Stimulated activated CD8-positive, alpha-beta memory T cell treated with anti-CD3 and anti-CD28 coated beads, Interleukin-7, amount 100 ng/mL, for 48 hours (primary cell): ENCODE results near the gene SLC8A1.

Experiments used
- DNase-seq, 2 donors: peaks; one replicate each; pipeline ENCODE4 v3.0.0-alpha.2; 2020; ENCODE audit warnings: low read depth in 1 of 2; ENCODE audit errors: extremely low read depth in 1 of 2

SLC8A1 gene

DNA sequence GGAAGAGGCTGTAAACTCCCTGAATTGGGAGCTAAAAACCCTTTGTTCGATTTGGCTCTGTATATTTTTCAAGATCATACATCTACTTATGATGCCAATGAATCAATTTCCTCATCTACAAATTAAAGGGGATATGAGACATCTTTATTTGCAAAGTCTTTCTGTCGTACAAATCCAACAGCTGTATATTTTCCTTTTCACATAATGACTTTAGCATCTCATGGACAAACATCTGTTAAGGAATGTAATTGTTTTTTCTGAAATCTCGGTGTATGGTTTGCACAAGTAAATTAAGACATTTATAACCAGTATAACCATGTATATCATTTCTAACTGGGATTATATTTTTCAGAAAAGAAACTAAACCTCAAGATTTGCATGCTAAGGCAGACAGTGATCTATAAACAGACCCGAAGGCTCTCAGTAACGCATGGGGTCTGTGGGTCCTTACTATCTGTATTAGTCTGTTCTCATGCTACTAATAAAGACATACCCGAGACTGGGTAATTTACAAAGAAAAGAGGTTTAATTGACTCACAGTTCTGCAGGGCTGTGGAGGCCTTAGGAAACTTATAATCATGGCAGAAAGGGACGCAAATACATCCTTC is 130.8 kb downstream of the SLC8A1 start:
- DNase-seq: no peak

GRCh38 chr2:40318921-40319320 is 133.0 kb downstream of the SLC8A1 start:
- DNase-seq: no peak

GRCh38 chr2:40317761-40318160 is 134.1 kb downstream of the SLC8A1 start:
- no peak for DNase-seq

- no peak for DNase-seq
These were observed 134.8 kb downstream of the SLC8A1 start for GRCh38 chr2:40317046-40317445.

GRCh38 chr2:40316620-40317019 is 135.3 kb downstream of the SLC8A1 start:
- DNase-seq: no peak

DNA sequence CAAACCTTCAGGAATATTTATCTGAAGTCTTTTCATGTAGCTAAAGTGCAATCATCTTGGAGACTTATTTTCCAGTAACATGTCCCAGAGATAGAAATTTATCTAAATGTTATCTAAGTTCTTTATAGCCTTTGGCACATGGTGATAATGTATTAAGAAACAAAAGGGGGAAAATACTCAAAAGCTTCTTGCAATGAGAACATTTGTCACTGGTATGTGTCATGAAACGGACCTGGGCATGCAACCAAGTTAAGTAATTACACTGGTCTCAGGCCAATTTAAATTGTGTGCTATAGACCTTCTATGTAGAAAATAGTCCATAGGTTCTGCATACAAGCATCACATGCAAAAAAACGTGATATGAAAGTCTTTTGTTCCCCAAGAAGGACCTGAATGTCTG is 136.2 kb downstream of the SLC8A1 start:
- DNase-seq: no peak

GRCh38 chr2:40311026-40311425 is 140.9 kb downstream of the SLC8A1 start:
- no peak for DNase-seq

GRCh38 chr2:40310303-40310702 is 141.6 kb downstream of the SLC8A1 start:
- DNase-seq: no peak

DNA sequence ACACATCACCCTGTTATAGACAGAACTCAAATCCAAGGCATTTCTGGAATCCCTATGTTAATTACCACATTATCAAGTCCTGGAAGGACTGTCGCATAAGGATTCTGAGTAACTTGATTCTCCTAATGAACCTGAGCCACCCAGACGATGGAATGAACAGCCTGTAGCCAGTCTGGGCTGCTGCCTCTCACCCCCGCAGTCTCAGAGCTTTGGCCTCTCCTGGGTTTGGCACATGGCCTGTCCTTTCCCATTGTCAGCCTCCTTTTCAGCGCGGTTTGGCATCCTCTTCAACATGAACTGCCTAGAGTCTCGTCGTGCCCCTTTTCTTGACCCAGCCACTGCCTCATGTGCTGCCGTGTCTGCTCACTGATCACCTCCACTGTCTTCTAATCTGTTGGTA is 147.6 kb downstream of the SLC8A1 start:
- no peak for DNase-seq

- DNase-seq: no peak
These were observed 148.1 kb downstream of the SLC8A1 start for GRCh38 chr2:40303746-40304145.

DNA sequence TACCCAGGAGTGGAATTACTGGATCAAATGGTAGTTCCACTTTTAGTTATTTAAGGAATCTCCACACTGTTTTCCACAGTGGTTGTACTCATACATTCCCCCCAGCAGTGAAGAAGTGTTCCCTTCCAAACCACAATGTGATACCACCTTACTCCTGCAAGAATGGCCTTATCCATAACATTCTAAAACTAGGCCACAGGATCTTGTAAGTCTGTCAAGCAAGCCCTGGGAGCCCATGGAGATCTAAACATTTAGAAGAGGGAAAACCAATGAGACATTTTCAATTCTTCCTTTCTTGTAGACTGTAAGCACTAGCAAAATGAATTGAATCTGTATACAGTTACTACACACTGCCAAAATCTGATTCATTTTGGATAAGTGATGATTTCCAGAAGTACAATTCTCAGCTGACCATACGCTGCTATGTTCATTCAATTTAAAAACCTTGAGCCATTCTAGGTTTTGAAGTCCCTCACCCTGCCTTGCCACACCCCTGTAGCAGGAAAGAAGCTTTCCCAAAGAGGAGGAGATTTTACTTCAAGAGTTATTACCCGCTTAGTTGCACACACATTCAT is 149.1 kb downstream of the SLC8A1 start:
- DNase-seq: no peak

DNA sequence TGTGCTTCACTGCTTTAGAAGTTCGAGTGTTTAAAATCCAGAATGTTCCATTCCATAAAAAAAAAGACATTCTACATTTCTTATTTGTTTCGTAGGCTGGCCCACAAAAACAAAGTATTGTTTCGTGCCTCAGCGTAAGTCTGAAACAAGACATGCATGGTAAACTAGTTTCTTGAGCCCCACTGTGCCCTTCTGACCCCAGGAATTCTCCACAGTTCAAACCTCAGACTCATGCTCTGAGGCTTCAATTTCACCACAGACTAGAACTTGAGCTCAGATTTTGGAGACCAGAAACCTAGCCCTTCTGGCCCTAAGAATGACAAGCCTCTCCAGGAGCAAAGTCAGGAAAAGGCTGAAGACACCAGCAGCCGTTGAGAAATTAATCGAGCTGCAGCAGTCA is 151.5 kb downstream of the SLC8A1 start:
- no peak for DNase-seq

- DNase-seq: no peak
These were observed 152.1 kb downstream of the SLC8A1 start for GRCh38 chr2:40299781-40300180.

DNA sequence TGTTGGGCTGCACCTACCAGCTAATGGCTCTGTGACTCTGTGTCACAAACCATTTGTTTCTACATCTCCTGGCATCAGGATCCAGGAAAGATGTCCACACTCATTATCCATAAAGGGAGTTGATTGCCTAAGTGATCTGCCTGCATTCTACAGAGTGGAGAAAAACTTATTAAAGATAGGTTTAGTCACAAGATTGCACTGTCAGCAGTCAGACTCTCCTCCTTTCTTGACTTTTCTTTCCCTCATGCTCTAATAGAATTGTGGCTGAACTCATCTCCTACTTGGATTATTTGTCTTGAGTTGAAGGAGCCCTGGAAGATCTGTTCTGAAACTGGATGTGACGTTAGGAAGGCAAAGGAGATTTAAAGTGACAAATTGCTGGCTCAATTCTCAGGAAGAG is 152.7 kb downstream of the SLC8A1 start:
- no peak for DNase-seq

- no peak for DNase-seq
These were observed 153.9 kb downstream of the SLC8A1 start for GRCh38 chr2:40298026-40298425.

DNA sequence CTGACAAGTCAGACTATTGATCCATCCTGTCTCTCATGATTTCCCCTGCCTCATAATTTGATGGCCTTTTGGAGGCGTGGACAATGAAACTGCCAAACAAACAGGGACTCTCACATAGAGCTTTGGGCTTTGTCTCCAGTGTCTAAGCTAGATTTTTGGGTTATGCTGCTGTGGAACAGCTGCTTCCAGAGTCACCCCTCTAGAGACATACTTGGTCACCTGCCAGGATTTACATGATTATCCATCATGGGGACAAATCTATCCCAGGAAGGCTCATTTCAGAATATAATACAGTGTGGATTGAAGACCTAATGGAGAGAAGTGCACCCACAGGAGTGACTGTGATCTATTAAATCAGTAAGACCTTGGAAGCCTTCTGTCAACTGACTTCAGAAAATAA is 159.6 kb downstream of the SLC8A1 start:
- no peak for DNase-seq

DNA sequence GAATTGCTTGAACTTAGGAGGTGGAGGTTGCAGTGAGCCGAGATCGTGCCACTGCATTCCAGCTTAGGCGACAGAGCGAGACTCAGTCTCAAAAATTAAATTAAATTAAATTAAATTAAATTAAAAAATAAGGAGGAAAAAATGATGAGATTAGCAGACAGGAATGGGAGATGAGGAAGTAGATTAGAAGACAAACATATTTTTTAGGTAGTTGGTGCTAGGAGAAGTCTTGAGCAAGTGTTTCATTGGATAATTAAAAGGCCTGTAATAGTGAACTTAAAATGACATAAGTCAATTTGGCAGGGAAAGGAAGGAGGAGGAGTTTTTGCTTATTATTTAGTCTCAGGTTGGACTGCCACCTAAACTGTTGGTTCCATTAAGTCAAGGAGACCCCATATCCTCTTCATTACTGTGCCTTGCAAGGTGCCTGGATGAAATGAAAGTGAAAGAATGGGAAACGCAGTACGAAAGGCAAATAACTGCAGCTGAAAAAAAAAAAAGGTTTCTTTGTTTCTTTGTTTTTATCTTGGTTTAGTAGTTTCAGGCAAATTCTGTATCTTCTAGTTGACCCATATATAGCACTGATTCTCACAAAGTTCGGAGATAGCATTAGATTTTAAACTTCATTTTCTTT is 162.0 kb downstream of the SLC8A1 start:
- no peak for DNase-seq

DNA sequence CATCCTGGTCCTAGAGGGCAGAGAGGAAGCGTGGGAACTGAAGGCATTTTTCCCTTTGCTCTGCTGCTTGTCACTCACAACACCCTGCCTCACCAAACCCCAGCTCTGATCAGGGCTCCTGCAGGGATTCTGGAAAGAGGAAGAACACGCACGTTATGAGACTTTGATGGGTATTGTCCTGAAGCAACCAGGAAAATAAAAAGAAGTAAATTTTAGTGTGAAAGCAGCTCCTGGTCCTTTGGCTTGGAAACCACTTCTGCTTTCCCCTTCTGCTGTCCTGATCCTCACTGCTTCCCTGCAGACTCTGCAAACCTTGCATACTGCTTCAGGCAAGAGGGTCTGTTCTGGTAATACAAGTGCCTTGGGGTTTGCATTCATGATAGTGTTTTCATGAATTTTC is 164.1 kb downstream of the SLC8A1 start:
- no peak for DNase-seq

- DNase-seq: no peak
These were observed 164.7 kb downstream of the SLC8A1 start for GRCh38 chr2:40287195-40287594.

- no peak for DNase-seq
These were observed 165.2 kb downstream of the SLC8A1 start for GRCh38 chr2:40286721-40287120.

- DNase-seq: no peak
These were observed 166.5 kb downstream of the SLC8A1 start for GRCh38 chr2:40285391-40285790.

DNA sequence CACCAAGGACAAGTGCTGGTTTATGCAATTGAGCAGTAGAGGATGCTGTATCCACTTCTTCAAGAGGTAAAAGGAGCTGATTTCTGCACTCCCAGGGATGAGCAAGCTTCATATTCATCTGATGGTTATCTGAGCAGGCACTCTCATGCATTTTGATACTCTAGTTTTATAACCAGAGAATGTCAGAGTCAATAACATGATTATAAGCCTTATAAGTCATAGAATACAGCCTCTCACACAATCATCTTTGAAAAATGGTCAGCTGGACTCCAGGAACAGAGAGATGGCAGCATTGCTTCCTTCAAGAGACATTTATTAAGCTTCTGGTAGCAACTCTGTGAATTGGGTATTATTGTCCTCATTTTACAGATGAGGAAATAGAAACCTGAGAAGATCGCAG is 167.1 kb downstream of the SLC8A1 start:
- no peak for DNase-seq
